AG04450 (cell line): ENCODE measurements around the gene LRRC4B. TPM values are rescaled to one million over a fixed set of nuclear protein-coding genes. Genes with fewer than 3 reads are reported as not detected.

Source experiments
- CTCF ChIA-PET: fragments of 300-600, 350-600 bp; formaldehyde crosslinking; extraction: SDS; loops from one replicate; lab custom pipeline; 2022; ENCODE audit warnings: antibody characterized with exemption, inconsistent platforms; lab: Charles Lee
- POLR2A ChIA-PET: fragments of 350-600 bp; formaldehyde crosslinking; extraction: SDS; loops from one replicate; lab custom pipeline; 2021; ENCODE audit warnings: antibody characterized with exemption, inconsistent platforms; lab: Yijun Ruan, JAX
- DNase-seq: peaks from one replicate; pipeline ENCODE4 v3.0.0-alpha.2; 2011; ENCODE audit warnings: low read depth, low spot score
- H3K27ac ChIP-seq: one replicate; pipeline ENCODE4 v1.5.1; 2012; ENCODE audit warnings: low read depth, low read length, control low read depth
- H3K27me3 ChIP-seq: one replicate; pipeline ENCODE4 v1.6.0; 2012; ENCODE audit warnings: low read length; ENCODE audit not compliant: control insufficient read depth, insufficient read depth
- H3K4me3 ChIP-seq: 2 replicates; pipeline ENCODE4 v1.5.1; 2011; ENCODE audit warnings: mild to moderate bottlenecking, low read depth, low read length, control low read depth
- H3K9me3 ChIP-seq: 2 replicates; pipeline ENCODE4 v1.5.1; 2012; ENCODE audit warnings: low read length; ENCODE audit not compliant: control insufficient read depth, insufficient read depth
- CTCF ChIP-seq: IDR thresholded peaks from 2 replicates; pipeline ENCODE4 v1.5.1; 2011; ENCODE audit warnings: low read depth, low read length, control low read depth, inconsistent platforms
- polyA plus RNA-seq: library from polyadenylated mRNA; depleted of rRNA; stranded (reverse); fragments of >200 nt; gene quantifications from 2 replicates; pipeline ENCODE4 v1.2.3, GENCODE V29; 2011

LRRC4B gene
- polyA plus RNA-seq, 1 experiment, result not detected

GRCh38 chr19:50567052-50567841 is 988 bp downstream of the LRRC4B start:
- Histone ChIP-seq H3K9me3 (no peaks in the 10 kb centered on the region), H3K27ac (no peak overlapping the region), H3K27me3 (peaks cover 43% of the 10 kb centered on the region), H3K4me3 (no peak overlapping the region)
- no peak for TF ChIP-seq CTCF
- DNase-seq, result no peak
- CTCF ChIA-PET, result no interaction called here
- POLR2A ChIA-PET, result no interaction called here

- ChIA-PET CTCF (no interaction called here), POLR2A (no interaction called here)
- no peak overlapping the region for H3K27ac ChIP-seq
- H3K9me3 ChIP-seq, result no peaks in the 10 kb centered on the region
- H3K27me3 ChIP-seq, result peaks cover 43% of the 10 kb centered on the region
- no peak for TF ChIP-seq CTCF
- H3K4me3 ChIP-seq, result no peak overlapping the region
- DNase-seq, result no peak
Measured at GRCh38 chr19:50565984-50566903, 2.0 kb downstream of the LRRC4B start.

DNA sequence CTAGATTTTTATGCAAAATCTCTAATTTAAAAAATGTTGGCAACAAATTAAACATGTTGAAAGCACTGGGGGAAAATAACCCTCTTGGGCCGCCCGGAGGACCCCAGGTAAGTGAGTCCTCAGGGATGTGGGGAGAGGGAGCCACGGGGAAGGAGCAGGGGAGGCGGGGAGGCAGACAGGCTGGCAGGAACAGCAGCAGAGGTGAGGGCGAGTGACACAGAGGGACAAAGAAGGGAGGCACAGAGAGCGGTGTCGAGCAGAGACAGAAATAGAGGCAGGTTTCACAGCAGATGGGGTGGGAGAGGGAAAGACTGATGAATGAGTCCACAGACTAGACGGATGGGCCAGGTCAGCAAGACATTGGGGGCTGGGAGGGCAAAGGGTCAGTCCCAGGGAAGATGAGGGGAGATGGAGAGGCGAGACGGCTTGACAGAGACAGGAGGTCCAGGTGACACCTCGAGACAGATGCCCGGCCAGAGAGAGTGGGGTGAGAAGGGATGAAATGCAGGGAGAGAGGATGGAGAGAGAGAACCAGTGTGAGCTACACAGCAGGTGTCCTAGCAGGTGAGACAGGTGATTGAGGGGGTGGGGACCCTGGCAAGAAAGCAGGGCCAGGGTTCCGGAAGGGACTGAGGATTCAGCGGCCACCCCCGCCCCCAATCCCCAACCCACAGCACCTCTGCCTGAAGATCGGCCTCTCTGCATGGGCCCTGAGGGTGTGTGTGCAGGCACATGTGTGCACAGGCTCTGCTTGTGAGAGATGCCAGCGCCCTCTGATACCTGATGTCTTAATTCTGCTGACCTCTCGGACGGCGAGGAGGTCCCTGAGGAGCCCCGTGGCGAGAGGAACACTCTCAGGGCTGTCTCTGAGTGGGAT is 3.8 kb downstream of the LRRC4B start:
- Histone ChIP-seq H3K4me3 (no peak overlapping the region), H3K27me3 (peaks cover 35% of the 10 kb centered on the region), H3K27ac (no peak overlapping the region), H3K9me3 (no peaks in the 10 kb centered on the region)
- ChIA-PET CTCF (no interaction called here), POLR2A (no interaction called here)
- DNase-seq, result no peak
- no peak for TF ChIP-seq CTCF

- POLR2A ChIA-PET, result no interaction called here
- Histone ChIP-seq H3K27me3 (peaks cover 32% of the 10 kb centered on the region), H3K9me3 (no peaks in the 10 kb centered on the region), H3K27ac (no peak overlapping the region), H3K4me3 (no peak overlapping the region)
- CTCF ChIA-PET, result no interaction called here
- no peak for TF ChIP-seq CTCF
- no peak for DNase-seq
Measured at GRCh38 chr19:50563597-50563996, 4.6 kb downstream of the LRRC4B start.
